ENCODE data around the gene TAF1D.
"Not testable (repeated sequence)": the region's sequence is repeated elsewhere in the genome, so short reads cannot be mapped to it uniquely, and the experiment has no call there.

The TAF1D gene

GRCh38 chr11:93741094-93741881 lies at the start of gene TAF1D, which contains the start of gene C11orf54:
TSS of gene TAF1D (minus strand) at chr11:93741495. CDS start at chr11:93739304, 2,191 bp downstream.
TSS of gene C11orf54 (plus strand) at chr11:93741672. CDS start at chr11:93747394, 5,722 bp downstream.
- peak; percentile 85 for DNase-seq

GRCh38 chr11:93784935-93785360 lies 43.7 kb upstream of the TAF1D start:
- no peak for DNase-seq

- peak; percentile 61 for DNase-seq
Measured at GRCh38 chr11:93784145-93784934, 43.0 kb upstream of the TAF1D start, which contains the start of gene MED17. TSS of gene MED17 (plus strand) at chr11:93784282. CDS start at chr11:93784514, 232 bp downstream.

- no peak for DNase-seq
Measured at GRCh38 chr11:93783765-93784144, 42.5 kb upstream of the TAF1D start.

GRCh38 chr11:93783362-93783761 lies 42.1 kb upstream of the TAF1D start:
- no peak for DNase-seq

GRCh38 chr11:93775289-93775688 lies 34.0 kb upstream of the TAF1D start:
- DNase-seq = no peak

GRCh38 chr11:93774560-93774959 lies 33.3 kb upstream of the TAF1D start:
- DNase-seq = not testable (repeated sequence)

- no peak for DNase-seq
Measured at GRCh38 chr11:93773601-93774200, 32.4 kb upstream of the TAF1D start.

- DNase-seq = no peak
Measured at GRCh38 chr11:93773045-93773477, 31.8 kb upstream of the TAF1D start.

- DNase-seq = no peak
Measured at GRCh38 chr11:93772123-93772522, 30.8 kb upstream of the TAF1D start.

- DNase-seq = no peak
Measured at GRCh38 chr11:93770160-93770559, 28.9 kb upstream of the TAF1D start.

GRCh38 chr11:93767018-93767417 lies 25.7 kb upstream of the TAF1D start:
- no peak for DNase-seq

- DNase-seq = no peak
Measured at GRCh38 chr11:93766504-93766903, 25.2 kb upstream of the TAF1D start.

GRCh38 chr11:93765551-93765950 lies 24.3 kb upstream of the TAF1D start:
- DNase-seq = no peak

- DNase-seq = no peak
Measured at GRCh38 chr11:93761910-93762309, 20.6 kb upstream of the TAF1D start.

GRCh38 chr11:93759123-93759522 lies 17.8 kb upstream of the TAF1D start:
- DNase-seq = not testable (repeated sequence)

- DNase-seq = no peak
Measured at GRCh38 chr11:93757924-93758865, 16.9 kb upstream of the TAF1D start.

- no peak for DNase-seq
Measured at GRCh38 chr11:93757301-93757700, 16.0 kb upstream of the TAF1D start.

GRCh38 chr11:93756748-93757147 lies 15.5 kb upstream of the TAF1D start:
- DNase-seq = no peak

GRCh38 chr11:93753241-93753640 lies 11.9 kb upstream of the TAF1D start:
- DNase-seq = no peak

GRCh38 chr11:93751001-93751400 lies 9.7 kb upstream of the TAF1D start:
- DNase-seq = no peak

GRCh38 chr11:93747122-93747521 lies 5.8 kb upstream of the TAF1D start:
- no peak for DNase-seq
